ENCODE data around the gene TLR9.
A peak's percentile ranks its signal among the peaks of the same experiment; 100 is the strongest.

TLR9 gene

DNA sequence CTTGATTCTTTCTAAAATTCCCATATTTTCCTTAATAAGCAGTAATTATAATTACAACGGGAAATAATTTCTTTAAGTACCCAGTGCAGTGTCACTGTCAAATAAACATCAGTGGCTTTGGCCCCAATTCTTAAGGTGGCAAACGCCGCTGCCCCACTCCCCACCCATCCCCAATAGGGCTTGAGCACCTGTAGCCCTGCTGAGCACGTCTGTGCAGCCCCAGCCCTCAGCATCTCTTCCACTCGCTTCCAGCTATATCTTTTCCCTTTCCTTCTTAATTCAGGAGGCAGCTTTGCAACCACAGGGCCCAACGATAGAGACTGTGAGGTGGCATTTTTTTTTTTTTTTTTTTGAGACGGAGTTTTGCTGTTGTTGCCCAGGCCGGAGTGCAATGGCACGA, 29.2 kb upstream of the TLR9 start:
- peak overlapping the region; percentile 74 for H3K4me3 Mint-ChIP-seq
- H3K27me3 Mint-ChIP-seq: no peaks in the 10 kb centered on the region
- H3K36me3 Mint-ChIP-seq (ENCODE audit: low read depth): peaks cover 100% of the 10 kb centered on the region
- peaks cover 95% of the 10 kb centered on the region for H3K4me1 Mint-ChIP-seq (ENCODE audit: low read depth)
- H3K27ac Mint-ChIP-seq: peak overlapping the region; percentile 98
- no peak for DNase-seq
- H3K9me3 Mint-ChIP-seq: no peaks in the 10 kb centered on the region

DNA sequence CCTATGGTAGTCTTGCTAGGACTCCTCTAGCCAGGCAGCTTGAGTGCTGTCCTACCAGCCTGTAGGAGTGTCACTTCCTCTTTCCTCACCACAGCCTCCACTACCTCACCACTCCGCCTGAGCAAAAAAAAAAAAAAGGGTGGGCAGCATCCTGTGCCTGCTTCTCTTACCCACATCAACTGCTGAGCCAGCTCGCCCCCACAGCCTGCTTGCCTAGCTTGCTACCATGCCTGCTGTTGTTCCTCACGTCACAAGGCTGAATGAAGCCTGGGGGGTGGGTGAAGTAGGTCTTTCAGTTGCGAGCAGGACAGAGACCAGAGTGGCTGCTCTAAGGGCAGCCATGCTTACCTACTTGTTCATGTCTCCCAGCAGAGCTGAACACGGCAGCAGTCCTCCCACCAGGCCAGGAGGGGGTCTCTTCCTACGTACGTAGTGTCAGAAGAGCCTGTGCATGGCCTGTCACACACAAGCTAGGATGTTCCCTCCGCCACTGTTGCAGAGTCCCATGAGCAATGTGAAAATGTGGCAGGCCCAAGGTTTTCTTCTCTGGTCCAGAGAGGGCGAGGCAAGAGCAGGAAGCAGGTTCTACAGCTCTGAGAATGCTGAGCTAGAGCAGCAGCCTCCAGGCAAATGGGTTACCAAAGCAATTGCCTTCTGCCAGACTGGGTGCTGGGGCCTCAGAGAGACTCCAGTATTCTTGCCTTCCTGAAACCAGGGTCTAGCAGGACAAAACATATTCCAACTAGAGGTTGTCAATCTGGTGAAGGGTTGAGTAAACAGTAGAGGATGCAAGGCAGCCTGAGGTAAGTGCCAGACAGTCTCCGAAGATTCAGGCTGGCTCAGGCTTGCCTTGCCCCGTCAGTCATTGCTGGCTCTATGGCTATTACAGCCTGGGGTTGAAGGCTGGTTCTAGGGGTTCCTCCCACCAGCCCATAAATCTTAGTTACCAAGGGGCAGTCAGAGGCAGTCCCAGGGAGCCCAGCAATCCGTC, 28.2 kb upstream of the TLR9 start:
- H3K4me1 Mint-ChIP-seq (ENCODE audit: low read depth): peaks cover 95% of the 10 kb centered on the region
- H3K36me3 Mint-ChIP-seq (ENCODE audit: low read depth): peaks cover 100% of the 10 kb centered on the region
- no peaks in the 10 kb centered on the region for H3K9me3 Mint-ChIP-seq
- peak overlapping the region; percentile 98 for H3K27ac Mint-ChIP-seq
- H3K27me3 Mint-ChIP-seq: no peaks in the 10 kb centered on the region
- peak overlapping the region; percentile 74 for H3K4me3 Mint-ChIP-seq
- DNase-seq: peak; percentile 85

DNA sequence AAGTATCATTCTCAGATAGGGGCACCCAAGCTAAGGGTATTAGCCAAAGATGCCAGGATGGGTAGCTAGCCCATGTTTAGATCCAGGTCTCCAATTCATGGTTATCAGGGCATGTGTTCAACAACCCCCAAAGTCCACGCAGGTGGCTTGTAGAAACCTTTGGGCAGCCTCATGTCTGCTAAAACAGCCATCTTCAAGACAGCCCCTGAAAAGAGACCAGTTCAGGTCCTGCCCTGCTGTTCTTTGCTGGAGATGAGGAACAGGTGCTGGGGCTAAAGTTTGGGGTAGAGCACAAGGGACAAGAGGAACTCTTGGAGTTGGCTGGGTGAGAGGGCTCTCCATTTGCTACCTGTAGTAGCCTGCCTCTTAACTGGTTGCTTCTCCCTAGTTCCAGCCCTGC, 24.7 kb upstream of the TLR9 start:
- Mint-ChIP-seq H3K4me3 (no peak overlapping the region), H3K36me3 (ENCODE audit: low read depth) (peaks cover 91% of the 10 kb centered on the region), H3K4me1 (ENCODE audit: low read depth) (peaks cover 88% of the 10 kb centered on the region), H3K27me3 (no peaks in the 10 kb centered on the region), H3K9me3 (no peaks in the 10 kb centered on the region), H3K27ac (peak overlapping the region; percentile 93)
- DNase-seq: peak; percentile 32

DNA sequence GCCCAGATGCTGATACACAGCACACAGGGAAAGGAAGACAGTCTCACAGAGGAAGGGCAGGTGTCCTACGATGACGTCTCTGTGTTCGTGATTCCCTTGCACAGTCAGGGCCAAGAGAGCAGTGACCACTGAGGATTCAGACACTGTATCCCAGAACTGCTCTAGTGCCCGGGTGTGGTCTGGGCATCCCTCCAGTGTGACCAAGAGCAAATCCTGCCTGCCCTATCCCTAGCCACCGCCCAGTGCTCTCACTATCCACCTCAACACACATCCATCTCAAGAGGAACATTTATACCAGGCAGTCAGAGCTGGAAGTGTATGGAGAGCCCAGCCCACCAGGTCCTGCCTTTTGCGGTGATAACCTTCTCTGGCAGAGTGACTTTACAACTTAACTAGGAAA, 24.2 kb upstream of the TLR9 start:
- Mint-ChIP-seq H3K9me3 (no peaks in the 10 kb centered on the region), H3K27ac (peak overlapping the region; percentile 93), H3K4me3 (no peak overlapping the region), H3K36me3 (ENCODE audit: low read depth) (peaks cover 90% of the 10 kb centered on the region), H3K4me1 (ENCODE audit: low read depth) (peaks cover 89% of the 10 kb centered on the region), H3K27me3 (no peaks in the 10 kb centered on the region)
- peak; percentile 31 for DNase-seq

DNA sequence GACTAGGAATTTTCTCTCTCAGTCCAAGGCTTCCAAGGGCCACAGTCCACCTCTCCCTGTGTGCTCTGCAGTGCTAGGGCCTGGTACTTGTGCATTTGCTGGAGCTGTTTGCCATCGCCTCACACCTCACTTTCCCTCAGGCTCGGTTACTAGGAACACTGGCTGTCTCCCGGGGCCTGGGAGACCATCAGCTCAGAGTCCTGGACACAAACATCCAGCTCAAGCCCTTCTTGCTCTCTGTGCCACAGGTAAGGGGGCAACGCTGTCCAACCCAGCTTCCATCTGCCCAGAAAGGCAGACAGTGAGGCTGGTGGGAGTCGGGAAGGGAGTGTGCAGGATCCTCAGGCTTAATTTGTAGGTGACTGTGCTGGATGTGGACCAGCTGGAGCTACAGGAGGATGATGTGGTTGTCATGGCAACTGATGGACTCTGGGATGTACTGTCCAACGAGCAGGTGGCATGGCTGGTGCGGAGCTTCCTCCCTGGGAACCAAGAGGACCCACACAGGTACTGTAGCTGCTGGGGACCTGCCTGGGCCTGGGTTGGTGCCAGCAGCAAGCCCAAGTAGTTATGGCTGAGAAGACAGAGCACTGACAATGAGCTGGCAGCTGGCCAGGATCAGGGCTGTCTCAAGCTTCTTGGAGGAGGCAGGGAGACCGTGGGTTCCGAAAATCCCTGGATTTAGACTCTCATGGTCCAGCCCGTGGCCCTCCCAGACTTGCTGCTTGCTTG, 23.5 kb upstream of the TLR9 start:
- Mint-ChIP-seq H3K27ac (peak overlapping the region; percentile 93), H3K9me3 (no peaks in the 10 kb centered on the region), H3K27me3 (no peaks in the 10 kb centered on the region), H3K36me3 (ENCODE audit: low read depth) (peaks cover 86% of the 10 kb centered on the region), H3K4me3 (peak overlapping the region; percentile 34), H3K4me1 (ENCODE audit: low read depth) (peaks cover 89% of the 10 kb centered on the region)
- peak; percentile 39 for DNase-seq

DNA sequence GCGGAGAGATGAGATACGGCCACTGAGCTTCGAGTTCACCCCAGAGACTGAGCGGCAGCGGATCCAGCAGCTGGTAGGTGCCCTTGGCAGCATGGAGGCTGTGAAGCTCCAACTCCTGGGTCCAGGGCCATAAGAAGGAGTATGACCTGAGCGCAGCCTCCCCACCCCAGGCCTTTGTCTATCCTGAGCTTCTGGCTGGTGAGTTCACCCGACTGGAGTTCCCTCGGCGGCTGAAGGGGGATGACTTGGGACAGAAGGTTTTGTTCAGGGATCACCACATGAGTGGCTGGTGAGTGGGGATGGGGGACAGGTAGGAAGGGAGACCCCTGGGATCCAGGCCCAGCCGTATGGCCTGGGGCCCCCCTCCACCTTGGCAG, 22.7 kb upstream of the TLR9 start:
- no peaks in the 10 kb centered on the region for H3K27me3 Mint-ChIP-seq
- peaks cover 89% of the 10 kb centered on the region for H3K4me1 Mint-ChIP-seq (ENCODE audit: low read depth)
- H3K27ac Mint-ChIP-seq: peak overlapping the region; percentile 93
- peak overlapping the region; percentile 90 for H3K4me3 Mint-ChIP-seq
- no peaks in the 10 kb centered on the region for H3K9me3 Mint-ChIP-seq
- peaks cover 78% of the 10 kb centered on the region for H3K36me3 Mint-ChIP-seq (ENCODE audit: low read depth)
- peak; percentile 39 for DNase-seq

DNA sequence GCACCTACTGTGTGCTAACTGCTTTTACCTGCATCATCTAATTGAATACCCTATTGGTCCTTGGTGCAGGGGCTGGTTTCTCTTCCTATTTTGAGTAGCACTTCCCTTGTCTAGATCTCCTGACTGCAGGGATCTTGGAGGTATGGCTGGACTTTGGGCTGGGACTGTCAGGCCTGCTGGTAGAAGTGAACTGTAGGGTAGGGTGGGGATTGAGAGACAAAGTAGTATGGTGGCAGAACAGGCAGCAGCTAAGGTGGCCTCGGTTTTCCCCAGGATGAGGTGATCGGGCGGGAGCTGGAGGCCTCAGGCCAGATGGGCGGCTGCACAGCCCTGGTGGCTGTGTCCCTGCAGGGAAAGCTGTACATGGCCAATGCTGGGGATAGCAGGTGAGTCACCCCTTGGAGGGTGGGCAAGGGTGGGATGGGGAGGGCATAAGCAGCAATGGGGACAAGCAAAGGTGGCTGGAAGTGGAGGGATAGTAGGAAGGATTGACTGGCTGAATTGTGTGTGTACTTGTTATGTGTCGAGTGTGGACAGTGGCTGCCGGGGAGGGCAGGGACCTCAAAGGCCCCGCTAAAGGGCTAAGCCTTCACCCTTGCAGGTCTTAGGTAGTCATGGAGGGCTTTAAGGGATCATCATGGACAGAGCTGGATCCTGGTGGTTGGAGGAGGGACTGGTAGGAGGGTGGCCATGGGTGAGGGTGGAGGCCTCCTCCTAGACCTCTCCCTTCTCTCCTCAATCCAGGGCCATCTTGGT, 22.1 kb upstream of the TLR9 start:
- peak overlapping the region; percentile 90 for H3K4me3 Mint-ChIP-seq
- H3K27me3 Mint-ChIP-seq: no peaks in the 10 kb centered on the region
- DNase-seq: peak; percentile 42
- peaks cover 72% of the 10 kb centered on the region for H3K36me3 Mint-ChIP-seq (ENCODE audit: low read depth)
- no peaks in the 10 kb centered on the region for H3K9me3 Mint-ChIP-seq
- peak overlapping the region; percentile 93 for H3K27ac Mint-ChIP-seq
- H3K4me1 Mint-ChIP-seq (ENCODE audit: low read depth): peaks cover 87% of the 10 kb centered on the region

DNA sequence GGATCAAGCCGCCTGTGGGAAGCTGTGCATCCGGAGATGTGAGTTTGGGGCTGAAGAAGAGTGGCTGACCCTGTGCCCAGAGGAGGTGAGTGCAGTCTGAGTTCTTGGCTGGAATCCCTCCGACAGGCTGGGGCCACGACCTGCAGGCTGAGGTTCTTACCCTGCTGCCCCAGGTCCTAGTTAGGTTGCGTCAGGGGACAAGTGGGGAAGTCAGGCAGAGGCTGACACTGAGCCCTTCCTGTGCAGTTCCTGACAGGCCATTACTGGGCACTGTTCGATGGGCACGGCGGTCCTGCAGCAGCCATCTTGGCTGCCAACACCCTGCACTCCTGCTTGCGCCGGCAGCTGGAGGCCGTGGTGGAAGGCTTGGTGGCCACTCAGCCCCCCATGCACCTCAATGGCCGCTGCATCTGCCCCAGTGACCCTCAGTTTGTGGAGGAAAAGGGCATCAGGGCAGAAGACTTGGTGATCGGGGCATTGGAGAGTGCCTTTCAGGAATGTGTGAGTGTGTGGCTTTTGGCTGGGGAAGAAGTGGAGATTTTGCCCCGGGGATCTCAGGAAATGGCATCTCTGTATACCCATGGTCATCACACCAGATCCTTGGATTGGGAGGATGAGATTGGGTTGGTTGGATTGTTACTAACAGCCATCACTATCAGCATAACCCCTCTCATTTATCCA, 21.4 kb upstream of the TLR9 start:
- H3K36me3 Mint-ChIP-seq (ENCODE audit: low read depth): peaks cover 67% of the 10 kb centered on the region
- H3K4me1 Mint-ChIP-seq (ENCODE audit: low read depth): peaks cover 87% of the 10 kb centered on the region
- no peaks in the 10 kb centered on the region for H3K27me3 Mint-ChIP-seq
- H3K9me3 Mint-ChIP-seq: no peaks in the 10 kb centered on the region
- H3K4me3 Mint-ChIP-seq: peak overlapping the region; percentile 90
- H3K27ac Mint-ChIP-seq: peak overlapping the region; percentile 93
- peak; percentile 58 for DNase-seq

DNA sequence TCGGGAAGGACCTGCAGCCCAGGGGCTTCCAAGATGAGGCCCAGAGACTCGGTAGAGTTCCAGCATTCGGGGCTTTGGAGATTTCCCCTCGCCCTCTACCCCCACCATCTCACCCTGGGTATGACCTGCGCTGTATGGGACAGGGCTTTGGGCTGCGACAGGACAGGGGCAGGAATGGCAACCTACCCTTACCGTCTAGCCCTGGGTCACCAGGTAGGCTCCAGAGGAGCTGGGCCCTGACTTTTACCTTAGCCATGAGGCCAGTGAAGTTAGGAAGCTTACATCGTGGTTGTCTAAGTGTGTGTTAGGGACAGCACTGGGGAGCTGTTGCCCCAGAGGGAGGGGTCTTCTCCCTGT, 20.8 kb upstream of the TLR9 start:
- H3K27me3 Mint-ChIP-seq: no peaks in the 10 kb centered on the region
- DNase-seq: no peak
- H3K27ac Mint-ChIP-seq: peak overlapping the region; percentile 93
- no peaks in the 10 kb centered on the region for H3K9me3 Mint-ChIP-seq
- peak overlapping the region; percentile 90 for H3K4me3 Mint-ChIP-seq
- peaks cover 61% of the 10 kb centered on the region for H3K36me3 Mint-ChIP-seq (ENCODE audit: low read depth)
- H3K4me1 Mint-ChIP-seq (ENCODE audit: low read depth): peaks cover 85% of the 10 kb centered on the region

DNA sequence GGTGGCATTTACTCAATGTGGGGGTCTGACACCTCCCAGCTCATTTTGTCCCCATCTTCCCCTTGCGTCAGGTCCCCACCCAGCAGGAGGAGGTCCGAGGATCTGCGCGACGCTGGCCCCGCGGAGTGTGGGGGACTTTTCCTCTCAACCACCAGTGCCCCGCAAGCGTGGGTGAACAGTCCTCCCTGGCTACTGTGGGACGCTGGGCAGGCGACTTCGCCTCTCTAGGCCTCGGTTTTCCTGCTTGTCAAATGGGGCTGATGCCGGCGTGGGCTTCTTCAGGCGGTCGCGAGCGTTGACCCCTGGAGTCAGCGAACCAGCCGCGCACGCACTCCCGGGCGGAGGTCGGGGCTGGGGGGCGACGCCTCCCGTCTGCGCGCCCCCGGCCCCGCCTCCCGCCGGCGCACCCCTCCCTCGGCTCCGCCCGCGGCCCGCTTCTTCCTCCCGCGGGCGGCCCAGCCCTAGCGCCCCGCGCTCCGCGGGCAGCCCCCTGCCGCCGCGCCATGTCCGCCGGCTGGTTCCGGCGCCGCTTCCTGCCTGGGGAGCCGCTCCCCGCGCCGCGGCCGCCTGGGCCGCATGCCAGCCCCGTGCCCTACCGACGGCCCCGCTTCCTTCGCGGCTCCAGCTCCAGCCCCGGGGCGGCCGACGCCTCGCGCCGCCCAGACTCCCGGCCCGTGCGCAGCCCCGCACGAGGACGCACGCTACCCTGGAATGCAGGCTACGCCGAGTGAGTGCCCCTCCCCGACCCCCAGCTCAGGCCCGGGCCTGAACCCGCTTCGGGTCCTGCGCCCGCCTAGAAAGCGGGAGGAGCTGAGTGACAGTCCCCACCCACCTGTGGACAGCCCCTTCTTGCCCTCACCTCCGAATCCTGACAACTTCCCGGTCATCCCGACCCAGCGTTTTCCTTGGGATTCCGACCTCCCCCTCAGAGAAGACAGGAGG, 20.1 kb upstream of the TLR9 start, which contains the start of gene PPM1M:
PPM1M (plus strand) TSS at position 438 of the 942 bp plus-strand sequence; CDS start at position 504, 66 bp downstream.
- no peaks in the 10 kb centered on the region for H3K27me3 Mint-ChIP-seq
- peak; percentile 74 for DNase-seq
- H3K36me3 Mint-ChIP-seq (ENCODE audit: low read depth): peaks cover 58% of the 10 kb centered on the region
- peaks cover 87% of the 10 kb centered on the region for H3K4me1 Mint-ChIP-seq (ENCODE audit: low read depth)
- H3K4me3 Mint-ChIP-seq: peak within 1 kb of the TSS; percentile 90
- peak within 1 kb of the TSS; percentile 95 for H3K27ac Mint-ChIP-seq
- H3K9me3 Mint-ChIP-seq: no peaks in the 10 kb centered on the region

DNA sequence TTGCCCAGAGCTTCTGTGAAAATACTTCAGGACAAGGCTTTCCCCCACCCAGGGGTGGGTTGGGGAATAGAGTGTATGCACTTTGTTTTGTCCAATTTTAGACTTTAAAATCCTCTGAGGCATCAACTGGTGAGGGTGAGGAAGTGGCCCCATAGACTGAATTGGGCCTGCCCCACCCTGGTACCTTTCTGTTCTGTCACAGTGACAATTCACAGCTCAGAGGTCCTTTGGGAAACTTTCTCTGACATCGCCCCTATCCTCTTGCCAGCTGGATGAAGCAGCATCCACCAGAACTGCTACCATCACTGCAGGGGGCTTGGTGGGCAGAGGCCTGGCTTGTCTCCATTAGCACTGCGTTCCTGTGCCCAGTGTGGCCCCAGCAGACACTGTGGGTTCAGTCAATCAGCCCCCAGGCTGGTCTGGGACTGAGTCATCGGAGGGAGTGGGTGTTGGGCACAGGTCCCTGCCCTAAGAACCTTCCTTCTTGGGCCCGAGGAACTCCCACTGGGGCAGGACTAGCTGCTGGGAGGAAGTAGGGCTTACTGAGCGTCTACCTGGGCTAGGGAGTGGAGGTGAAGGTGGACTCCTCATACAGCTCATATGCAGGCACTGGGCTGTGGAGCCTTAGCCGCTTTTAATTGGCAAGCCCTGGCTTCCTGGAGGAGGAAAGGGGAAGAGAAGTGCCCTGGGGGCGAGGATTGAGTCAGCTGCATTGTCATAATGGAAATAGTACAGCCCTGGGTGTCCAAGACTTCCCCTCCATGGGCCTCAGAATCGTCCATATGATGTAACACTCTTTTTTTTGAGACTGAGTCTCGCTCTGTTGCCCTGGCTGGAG, 18.6 kb upstream of the TLR9 start:
- Mint-ChIP-seq H3K4me1 (ENCODE audit: low read depth) (peaks cover 81% of the 10 kb centered on the region), H3K36me3 (ENCODE audit: low read depth) (peaks cover 58% of the 10 kb centered on the region)
- peak; percentile 73 for DNase-seq

DNA sequence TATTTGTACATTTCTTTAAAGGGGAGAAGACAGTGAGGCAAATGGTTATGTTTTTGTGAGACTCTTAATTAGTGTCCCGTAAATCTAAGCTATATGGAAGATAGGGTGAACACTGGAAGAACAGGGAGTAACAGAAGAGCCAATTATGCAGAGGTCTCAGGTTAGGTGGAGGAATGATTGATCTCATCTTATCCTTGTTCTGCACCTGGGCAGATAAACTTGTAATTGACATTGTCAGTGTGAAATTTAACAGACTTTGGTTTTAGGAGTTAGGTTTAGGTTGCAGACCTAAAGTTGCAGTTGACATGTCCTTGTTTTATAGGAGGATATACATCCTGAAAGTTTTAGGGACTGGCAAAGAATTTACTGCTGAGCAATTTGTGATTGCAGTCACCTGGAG, 16.6 kb upstream of the TLR9 start:
- H3K36me3 Mint-ChIP-seq (ENCODE audit: low read depth): peaks cover 44% of the 10 kb centered on the region

More for the DNA sequence above, 18.6 kb upstream of the TLR9 start:
- H3K27ac Mint-ChIP-seq: peak overlapping the region; percentile 95
- no peaks in the 10 kb centered on the region for H3K27me3 Mint-ChIP-seq
- no peaks in the 10 kb centered on the region for H3K9me3 Mint-ChIP-seq
- H3K4me3 Mint-ChIP-seq: peak overlapping the region; percentile 77

More for the DNA sequence above, 16.6 kb upstream of the TLR9 start:
- H3K4me3 Mint-ChIP-seq: peak overlapping the region; percentile 2
- H3K27ac Mint-ChIP-seq: peak overlapping the region; percentile 71
- no peaks in the 10 kb centered on the region for H3K27me3 Mint-ChIP-seq
- H3K9me3 Mint-ChIP-seq: no peaks in the 10 kb centered on the region
- H3K4me1 Mint-ChIP-seq (ENCODE audit: low read depth): peaks cover 77% of the 10 kb centered on the region
- DNase-seq: no peak
